ACC112 (cell line): ENCODE results near the gene MATK.
"Not testable (repeated sequence)": the region's sequence is repeated elsewhere in the genome, so short reads cannot be mapped to it uniquely, and the experiment has no call there.

Source experiments
- H2AFZ ChIP-seq: fragments of 200-600 bp; sonication (generic); one replicate; pipeline ENCODE4 v1.6.0; 2017; ENCODE audit warnings: antibody characterized with exemption, low read length; ENCODE audit not compliant: unreplicated experiment
- H3K27ac ChIP-seq: fragments of 200-600 bp; sonication (generic); 2 replicates; pipeline ENCODE4 v1.5.1; 2014; ENCODE audit warnings: low read depth, mild to moderate bottlenecking, antibody characterized with exemption, low read length, moderate library complexity
- H3K27me3 ChIP-seq: fragments of 200-600 bp; sonication (generic); 2 replicates; pipeline ENCODE4 v1.6.1; 2014; ENCODE audit warnings: mild to moderate bottlenecking, antibody characterized with exemption, low read length, moderate library complexity, mixed read lengths; ENCODE audit not compliant: insufficient read depth
- H3K36me3 ChIP-seq: fragments of 200-600 bp; sonication (generic); 2 replicates; pipeline ENCODE4 v1.6.1; 2016; ENCODE audit warnings: mild to moderate bottlenecking, antibody characterized with exemption, low read length, moderate library complexity, mixed read lengths; ENCODE audit not compliant: insufficient read depth
- H3K4me1 ChIP-seq: fragments of 200-600 bp; sonication (generic); one replicate; pipeline ENCODE4 v1.6.1; 2016; ENCODE audit warnings: low read length, mixed read lengths; ENCODE audit not compliant: insufficient read depth, unreplicated experiment, control insufficient read depth
- H3K4me3 ChIP-seq: fragments of 200-600 bp; sonication (generic); 2 replicates; pipeline ENCODE4 v1.5.1; 2014; ENCODE audit warnings: mild to moderate bottlenecking, low read depth, low read length
- H3K79me2 ChIP-seq: fragments of 200-600 bp; sonication (generic); one replicate; pipeline ENCODE4 v1.6.0; 2016; ENCODE audit warnings: low read length; ENCODE audit not compliant: control insufficient read depth, unreplicated experiment, insufficient read depth

Gene MATK

DNA sequence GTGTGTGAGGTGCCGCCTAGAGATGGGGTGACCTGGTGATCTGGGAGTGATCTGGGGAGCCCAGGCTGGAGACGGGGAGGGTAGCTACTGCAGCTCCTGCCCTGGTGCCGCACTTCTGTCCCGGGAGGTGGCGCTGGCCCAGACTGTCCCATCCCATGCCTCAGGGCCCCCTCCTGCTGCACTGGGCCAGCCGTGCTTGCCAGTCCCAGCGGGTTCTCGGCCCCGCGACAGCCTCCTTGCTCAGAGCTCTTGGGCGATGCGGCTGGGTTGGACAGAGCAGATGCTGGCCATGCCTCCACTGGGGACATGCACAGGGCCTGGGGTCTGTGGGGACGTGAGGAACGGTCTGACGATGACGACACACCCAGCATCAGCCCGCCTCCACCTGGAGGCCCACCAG, 16.7 kb downstream of the MATK start:
- H3K27me3 ChIP-seq = no peaks in the 10 kb centered on the region
- no peaks in the 10 kb centered on the region for H3K4me1 ChIP-seq
- no peaks in the 10 kb centered on the region for H3K79me2 ChIP-seq
- no peak overlapping the region for H2AFZ ChIP-seq
- H3K36me3 ChIP-seq = no peaks in the 10 kb centered on the region
- no peak overlapping the region for H3K4me3 ChIP-seq
- H3K27ac ChIP-seq = no peak overlapping the region

DNA sequence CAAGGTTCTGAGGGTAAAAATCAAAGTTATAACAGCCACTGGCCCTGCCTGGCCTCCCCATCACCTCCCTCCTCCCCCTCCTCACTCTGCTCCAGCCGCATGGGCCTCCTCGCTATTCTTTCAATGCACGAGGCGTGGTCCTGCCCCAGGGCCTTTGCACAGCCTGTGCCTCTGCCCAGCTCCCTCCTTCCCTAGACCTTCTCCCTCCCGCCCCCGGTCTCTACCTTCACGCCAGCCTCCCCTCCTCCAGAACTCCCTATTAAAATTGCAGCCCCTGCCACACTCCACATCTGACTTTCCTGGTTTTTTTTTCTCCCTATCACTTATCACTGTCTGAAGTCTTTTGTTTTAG, 17.5 kb downstream of the MATK start:
- Histone ChIP-seq H3K27me3 (no peaks in the 10 kb centered on the region), H3K79me2 (no peaks in the 10 kb centered on the region), H2AFZ (no peak overlapping the region), H3K27ac (no peak overlapping the region), H3K4me3 (no peak overlapping the region), H3K36me3 (no peaks in the 10 kb centered on the region), H3K4me1 (no peaks in the 10 kb centered on the region)

DNA sequence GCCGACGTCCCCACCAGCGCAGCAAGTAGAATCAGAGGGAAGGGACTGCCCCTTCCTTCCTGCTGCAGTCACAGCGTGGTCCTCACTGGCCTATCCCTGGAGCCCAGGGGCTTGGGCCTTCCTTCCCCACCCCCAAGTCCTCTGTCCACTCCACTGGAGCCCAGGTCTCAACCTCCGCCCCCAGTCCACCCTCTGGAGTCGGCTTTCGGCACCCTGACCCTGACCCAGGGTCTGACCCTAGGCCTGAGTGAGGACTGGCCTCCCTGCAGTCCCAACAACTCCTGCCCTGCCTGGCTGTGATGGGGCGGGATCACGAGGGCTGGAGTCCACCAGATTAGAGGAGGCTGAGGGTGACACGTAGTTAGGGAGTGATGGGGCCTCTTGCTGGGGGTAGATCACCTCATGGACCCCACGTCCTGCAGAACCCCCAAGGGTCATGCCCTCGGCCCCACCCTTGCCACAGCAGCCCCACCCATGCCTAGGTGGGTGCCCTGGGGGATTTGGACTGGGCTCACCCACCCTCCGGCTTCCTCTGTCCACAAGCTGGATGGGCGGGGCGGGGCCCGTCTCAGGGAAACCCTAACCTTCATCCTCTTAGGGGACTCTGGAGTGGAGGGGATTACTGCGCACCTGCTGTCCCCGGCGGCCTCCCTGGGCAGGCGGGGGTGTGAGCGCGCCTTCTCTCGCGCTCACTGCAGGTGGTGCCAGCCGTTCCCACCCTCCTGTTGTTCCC, 18.0 kb downstream of the MATK start:
- Histone ChIP-seq H3K4me1 (peaks cover 2% of the 10 kb centered on the region), H3K79me2 (no peaks in the 10 kb centered on the region), H3K27ac (no peak overlapping the region), H3K36me3 (no peaks in the 10 kb centered on the region), H2AFZ (no peak overlapping the region), H3K4me3 (no peak overlapping the region), H3K27me3 (no peaks in the 10 kb centered on the region)

- H3K4me3 ChIP-seq = no peak overlapping the region
These were observed 19.1 kb downstream of the MATK start for GRCh38 chr19:3767050-3767449.

DNA sequence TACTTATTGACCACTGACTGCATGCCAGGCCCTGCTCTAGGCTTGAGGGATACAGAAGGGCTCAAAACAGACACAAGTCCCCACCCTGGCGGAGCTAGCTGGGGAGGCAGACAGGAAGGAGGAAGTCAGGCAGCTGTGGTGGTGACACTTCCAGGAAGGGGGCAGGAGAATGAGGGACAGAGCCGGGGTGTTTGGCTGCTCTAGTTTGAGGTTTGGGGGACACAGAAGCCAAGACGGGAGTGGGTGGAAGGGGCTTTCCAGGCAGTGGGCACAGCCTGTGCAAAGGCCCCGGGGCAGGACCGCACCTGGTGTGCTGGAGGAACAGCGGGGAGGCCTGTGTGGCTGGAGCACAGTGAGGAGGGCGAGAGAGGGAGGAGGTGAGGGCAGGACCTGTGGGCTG, 19.7 kb downstream of the MATK start:
- H3K4me3 ChIP-seq = no peak overlapping the region
- H3K27me3 ChIP-seq = no peaks in the 10 kb centered on the region
- H3K4me1 ChIP-seq = peaks cover 2% of the 10 kb centered on the region
- no peaks in the 10 kb centered on the region for H3K36me3 ChIP-seq
- H3K79me2 ChIP-seq = no peaks in the 10 kb centered on the region
- H2AFZ ChIP-seq = no peak overlapping the region
- H3K27ac ChIP-seq = no peak overlapping the region

More at GRCh38 chr19:3767050-3767449, 19.1 kb downstream of the MATK start:
- Histone ChIP-seq H3K27ac (no peak overlapping the region), H3K79me2 (no peaks in the 10 kb centered on the region), H2AFZ (no peak overlapping the region), H3K36me3 (no peaks in the 10 kb centered on the region), H3K27me3 (no peaks in the 10 kb centered on the region), H3K4me1 (peaks cover 2% of the 10 kb centered on the region)

GRCh38 chr19:3765757-3766156, 20.4 kb downstream of the MATK start:
- not testable (repeated sequence) for H2AFZ ChIP-seq, H3K27me3 ChIP-seq, H3K4me3 ChIP-seq, H3K4me1 ChIP-seq, H3K79me2 ChIP-seq, H3K27ac ChIP-seq, H3K36me3 ChIP-seq

DNA sequence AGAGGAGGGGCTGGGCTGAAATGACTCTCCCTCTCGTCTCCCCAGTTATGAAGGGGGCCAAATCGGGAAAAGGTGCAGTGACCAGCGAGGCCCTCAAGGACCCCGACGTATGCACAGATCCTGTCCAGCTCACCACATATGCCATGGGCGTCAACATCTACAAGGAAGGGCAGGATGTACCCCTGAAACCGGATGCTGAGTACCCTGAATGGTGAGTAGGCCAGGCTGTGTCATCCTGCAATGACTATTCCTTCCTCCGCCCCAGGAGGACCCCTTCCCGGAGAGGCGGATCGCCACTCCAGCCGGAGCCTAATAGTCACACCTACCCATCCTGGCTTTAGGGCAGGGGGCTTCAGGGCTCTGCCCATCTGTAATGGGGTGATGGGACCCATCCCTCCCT, 21.1 kb downstream of the MATK start:
- Histone ChIP-seq H2AFZ (no peak overlapping the region), H3K4me3 (no peak overlapping the region), H3K27ac (no peak overlapping the region), H3K4me1 (peaks cover 2% of the 10 kb centered on the region), H3K36me3 (no peaks in the 10 kb centered on the region), H3K27me3 (no peaks in the 10 kb centered on the region), H3K79me2 (peaks cover 7% of the 10 kb centered on the region)

DNA sequence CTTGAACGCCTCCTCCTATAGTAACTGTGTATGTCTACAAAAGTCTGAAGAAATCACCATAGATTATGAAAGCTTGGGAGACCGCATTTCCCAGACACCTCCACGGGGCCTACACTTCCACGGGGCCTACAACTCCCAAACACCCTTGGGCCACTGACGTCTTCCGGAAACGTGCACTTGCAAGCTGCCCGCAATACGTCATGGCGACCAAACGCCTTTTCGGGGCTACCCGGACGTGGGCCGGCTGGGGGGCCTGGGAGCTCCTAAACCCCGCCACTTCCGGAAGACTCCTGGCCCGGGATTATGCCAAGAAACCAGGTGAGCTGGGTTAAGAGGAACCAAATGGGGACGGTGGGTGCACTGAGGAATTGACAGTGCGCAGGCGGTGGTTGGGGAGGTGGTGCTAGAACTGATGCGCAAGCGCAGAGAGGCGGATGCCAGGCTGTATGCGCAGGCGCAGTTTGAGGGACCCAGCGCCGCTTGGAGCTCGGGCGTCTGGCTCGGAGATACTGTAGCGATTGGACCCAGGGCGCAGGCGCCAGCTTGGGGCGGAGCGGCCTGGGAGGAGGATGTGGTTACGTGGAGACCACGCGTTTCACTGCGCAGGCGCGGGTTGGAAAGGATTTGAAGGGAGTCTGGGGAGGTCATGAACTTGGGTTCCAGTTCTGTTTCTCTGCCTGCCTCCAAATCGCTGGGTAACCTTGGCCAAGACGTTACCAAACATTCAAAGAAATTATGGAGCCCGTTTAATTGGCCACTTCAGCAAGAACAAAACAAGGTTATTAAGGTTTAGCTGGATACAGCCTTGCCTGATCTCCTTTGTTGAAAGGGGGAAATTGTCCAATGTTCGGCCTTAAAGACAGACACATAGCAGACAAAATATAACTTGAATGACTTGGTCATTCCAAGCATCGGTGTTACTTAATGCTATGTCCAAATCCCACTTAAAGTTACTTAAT, 23.4 kb downstream of the MATK start, which contains the start of gene MRPL54:
Gene MRPL54 (plus strand): TSS at position 182 of the 959 bp plus-strand sequence. CDS start 19 bp downstream, at position 201.
- H3K36me3 ChIP-seq = no peaks in the 10 kb centered on the region
- H3K4me1 ChIP-seq = peaks cover 2% of the 10 kb centered on the region
- peaks cover 11% of the 10 kb centered on the region for H3K79me2 ChIP-seq
- H2AFZ ChIP-seq = peak within 1 kb of the TSS; percentile 69
- no peaks in the 10 kb centered on the region for H3K27me3 ChIP-seq
- H3K27ac ChIP-seq = peak within 1 kb of the TSS; percentile 89
- peak within 1 kb of the TSS; percentile 90 for H3K4me3 ChIP-seq

- Histone ChIP-seq H3K36me3 (no peaks in the 10 kb centered on the region), H2AFZ (peak overlapping the region; percentile 69), H3K27me3 (no peaks in the 10 kb centered on the region), H3K79me2 (peaks cover 11% of the 10 kb centered on the region), H3K4me3 (peak overlapping the region; percentile 90), H3K4me1 (peaks cover 2% of the 10 kb centered on the region), H3K27ac (peak overlapping the region; percentile 89)
These were observed 24.1 kb downstream of the MATK start for GRCh38 chr19:3762130-3762473.

DNA sequence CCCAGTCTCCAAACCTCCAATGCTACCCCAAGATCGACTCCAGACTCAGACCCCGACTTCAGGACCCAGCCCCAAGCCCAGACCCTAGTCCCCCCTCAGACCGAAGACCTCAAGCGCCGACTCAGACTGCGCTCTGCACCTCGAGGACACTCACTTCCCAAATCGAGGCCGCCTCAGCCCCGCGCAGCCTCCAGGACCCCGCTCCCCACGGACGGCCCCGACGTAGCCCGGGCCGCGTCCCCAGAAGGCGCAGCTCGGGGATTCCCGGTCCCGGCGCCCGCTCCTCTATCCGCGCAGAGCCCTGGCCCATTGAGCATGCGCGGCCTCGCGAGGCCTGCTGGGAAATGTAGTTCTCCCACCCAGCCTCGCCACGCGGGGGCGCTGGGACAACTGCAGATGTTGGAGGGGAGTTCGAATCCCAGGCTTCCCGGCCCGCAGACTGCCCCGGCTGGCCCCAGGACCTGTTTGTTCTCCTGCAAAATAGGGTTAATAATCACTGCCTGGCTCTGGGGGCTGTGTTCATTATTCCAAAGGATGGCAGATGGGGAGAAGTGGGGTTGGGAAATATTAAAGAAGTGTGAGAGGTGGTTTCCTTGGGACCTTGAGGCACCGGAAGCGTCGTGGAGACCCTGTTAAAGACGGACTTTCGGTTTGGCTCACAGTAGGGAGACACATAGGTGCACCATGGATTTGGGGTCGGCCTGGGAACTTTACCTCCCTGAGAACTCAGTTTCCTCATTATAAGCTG, 24.6 kb downstream of the MATK start, which contains the start of gene APBA3:
Gene APBA3 (minus strand): TSS at position 311 of the 748 bp plus-strand sequence. CDS start 1,428 bp downstream, outside the sequence.
- peaks cover 2% of the 10 kb centered on the region for H3K4me1 ChIP-seq
- H3K27ac ChIP-seq = peak within 1 kb of the TSS; percentile 89
- peak within 1 kb of the TSS; percentile 69 for H2AFZ ChIP-seq
- peaks cover 11% of the 10 kb centered on the region for H3K79me2 ChIP-seq
- H3K27me3 ChIP-seq = no peaks in the 10 kb centered on the region
- H3K4me3 ChIP-seq = peak within 1 kb of the TSS; percentile 90
- H3K36me3 ChIP-seq = no peaks in the 10 kb centered on the region
